ENCODE measurements around the gene MBIP.

Gene MBIP

GRCh38 chr14:36279306-36280190 is 40.9 kb downstream of the MBIP start:
- Histone ChIP-seq H3K4me3 (ENCODE audit: low read depth in 1 of 2, low read length in 2 of 2) (no peak overlapping the region), H3K9ac (ENCODE audit: low read depth, low read length) (no peak overlapping the region), H3K36me3 (ENCODE audit: insufficient read depth, low read length) (no peaks in the 10 kb centered on the region), H3K27me3 (ENCODE audit: insufficient read depth, low read length, poor library complexity) (peaks cover 19% of the 10 kb centered on the region), H3K9me3 (ENCODE audit: insufficient read depth, low read length, severe bottlenecking) (no peaks in the 10 kb centered on the region), H3K79me2 (ENCODE audit: insufficient read depth, low read length) (no peaks in the 10 kb centered on the region), H3K4me1 (ENCODE audit: insufficient read depth, low read length) (no peaks in the 10 kb centered on the region), H3K4me2 (ENCODE audit: insufficient read depth, low read length) (no peak overlapping the region), H3K27ac (ENCODE audit: low read length) (no peak overlapping the region), H2AFZ (ENCODE audit: low read depth, low read length) (no peak overlapping the region), H4K20me1 (ENCODE audit: insufficient read depth, low read length) (no peaks in the 10 kb centered on the region)
- no peak for TF ChIP-seq CTCF (IDR thresholded peaks at IDR 0.05; ENCODE audit: borderline replicate concordance, extremely low read depth, low read length, poor library complexity, severe bottlenecking)
- TF ChIP-seq EZH2 (IDR thresholded peaks at IDR 0.05; ENCODE audit: borderline replicate concordance, low read depth, low read length, severe bottlenecking) = no peak
- ATAC-seq (ENCODE audit: insufficient read depth, low read depth) = no peak
- DNase-seq = no peak

GRCh38 chr14:36275741-36276140 is 44.7 kb downstream of the MBIP start:
- no peak overlapping the region for H3K27ac ChIP-seq (ENCODE audit: low read length)
- no peak overlapping the region for H3K4me3 ChIP-seq (ENCODE audit: low read depth in 1 of 2, low read length in 2 of 2)
- H3K9ac ChIP-seq (ENCODE audit: low read depth, low read length) = no peak overlapping the region
- no peak overlapping the region for H3K4me2 ChIP-seq (ENCODE audit: insufficient read depth, low read length)
- no peaks in the 10 kb centered on the region for H4K20me1 ChIP-seq (ENCODE audit: insufficient read depth, low read length)
- H3K36me3 ChIP-seq (ENCODE audit: insufficient read depth, low read length) = no peaks in the 10 kb centered on the region
- no peaks in the 10 kb centered on the region for H3K79me2 ChIP-seq (ENCODE audit: insufficient read depth, low read length)
- DNase-seq (no peak), ATAC-seq (ENCODE audit: insufficient read depth, low read depth) (no peak)
- peaks cover 24% of the 10 kb centered on the region for H3K27me3 ChIP-seq (ENCODE audit: insufficient read depth, low read length, poor library complexity)
- TF ChIP-seq CTCF (IDR thresholded peaks at IDR 0.05; ENCODE audit: borderline replicate concordance, extremely low read depth, low read length, poor library complexity, severe bottlenecking) (no peak), EZH2 (IDR thresholded peaks at IDR 0.05; ENCODE audit: borderline replicate concordance, low read depth, low read length, severe bottlenecking) (no peak)
- no peaks in the 10 kb centered on the region for H3K4me1 ChIP-seq (ENCODE audit: insufficient read depth, low read length)
- H2AFZ ChIP-seq (ENCODE audit: low read depth, low read length) = no peak overlapping the region
- no peaks in the 10 kb centered on the region for H3K9me3 ChIP-seq (ENCODE audit: insufficient read depth, low read length, severe bottlenecking)

- ATAC-seq (ENCODE audit: insufficient read depth, low read depth) (no peak), DNase-seq (no peak)
- no peak overlapping the region for H3K4me2 ChIP-seq (ENCODE audit: insufficient read depth, low read length)
- no peak overlapping the region for H3K4me3 ChIP-seq (ENCODE audit: low read depth in 1 of 2, low read length in 2 of 2)
- no peak overlapping the region for H3K27ac ChIP-seq (ENCODE audit: low read length)
- no peaks in the 10 kb centered on the region for H3K36me3 ChIP-seq (ENCODE audit: insufficient read depth, low read length)
- H3K4me1 ChIP-seq (ENCODE audit: insufficient read depth, low read length) = no peaks in the 10 kb centered on the region
- peaks cover 28% of the 10 kb centered on the region for H3K27me3 ChIP-seq (ENCODE audit: insufficient read depth, low read length, poor library complexity)
- no peak overlapping the region for H3K9ac ChIP-seq (ENCODE audit: low read depth, low read length)
- no peaks in the 10 kb centered on the region for H4K20me1 ChIP-seq (ENCODE audit: insufficient read depth, low read length)
- H3K79me2 ChIP-seq (ENCODE audit: insufficient read depth, low read length) = no peaks in the 10 kb centered on the region
- no peak overlapping the region for H2AFZ ChIP-seq (ENCODE audit: low read depth, low read length)
- TF ChIP-seq EZH2 (IDR thresholded peaks at IDR 0.05; ENCODE audit: borderline replicate concordance, low read depth, low read length, severe bottlenecking) (no peak), CTCF (IDR thresholded peaks at IDR 0.05; ENCODE audit: borderline replicate concordance, extremely low read depth, low read length, poor library complexity, severe bottlenecking) (no peak)
- no peaks in the 10 kb centered on the region for H3K9me3 ChIP-seq (ENCODE audit: insufficient read depth, low read length, severe bottlenecking)
Measured at GRCh38 chr14:36271939-36272907, 48.2 kb downstream of the MBIP start.

Data from DND-41 (cell line).